Stomach (tissue), 9 donors: Measurements from ENCODE around the gene ARSG. TPM values are rescaled to one million over a fixed set of nuclear protein-coding genes. Genes with fewer than 3 reads are reported as not detected.

Experiments
- DNase-seq, 2 donors: peaks; one replicate each; pipeline versions ENCODE4 v3.0.0 to v3.0.0-alpha.2; 2013 to 2019
- H3K27ac ChIP-seq, 5 donors: fragments of 200-600 bp in 4 of 5; sonication (generic) in 4 of 5; one replicate each; pipeline ENCODE4 v1.5.1; 2013 to 2019; ENCODE audit warnings: mild to moderate bottlenecking in 1 of 5, moderate library complexity in 1 of 5
- H3K27me3 ChIP-seq, 3 donors: fragments of 200-600 bp; sonication (generic); one replicate each; pipeline ENCODE4 v1.5.1; 2017 to 2019; ENCODE audit warnings: mixed run types in 1 of 3
- H3K36me3 ChIP-seq, 4 donors: fragments of 200-600 bp; sonication (generic); 1 replicate in 3 of 4; 2 replicates in 1 of 4; pipeline ENCODE4 v1.5.1; 2016 to 2019
- H3K4me1 ChIP-seq, 4 donors: fragments of 200-600 bp; sonication (generic); one replicate each; pipeline ENCODE4 v1.5.1; 2016 to 2019
- H3K4me3 ChIP-seq, 4 donors: fragments of 200-600 bp; sonication (generic) in 3 of 4; one replicate each; pipeline ENCODE4 v1.5.1; 2016 to 2019; ENCODE audit warnings: mild to moderate bottlenecking in 1 of 4
- H3K9me3 ChIP-seq, 4 donors: fragments of 200-600 bp; sonication (generic); one replicate each; pipeline ENCODE4 v1.5.1; 2016 to 2019
- CTCF ChIP-seq, 7 experiments: fragments of 450-650 bp in 4 of 7; fragments of 200-600 bp in 3 of 7; sonication (generic) in 3 of 7; IDR thresholded peaks; one replicate each; pipeline ENCODE4 v1.5.1; 2016 to 2019; ENCODE audit warnings: antibody characterized with exemption in 7 of 7, control low read depth in 2 of 7, mild to moderate bottlenecking in 1 of 7
- EP300 ChIP-seq: sonication (generic); formaldehyde crosslinking; IDR thresholded peaks from one replicate; pipeline ENCODE4 v1.6.1; 2017; ENCODE audit warnings: antibody characterized with exemption
- POLR2A ChIP-seq, 4 donors: fragments of 450-650 bp; IDR thresholded peaks; one replicate each; pipeline ENCODE4 v1.6.1; 2016; ENCODE audit warnings: antibody characterized with exemption in 4 of 4, control low read depth in 2 of 4, mild to moderate bottlenecking in 1 of 4, moderate library complexity in 1 of 4
- POLR2AphosphoS5 ChIP-seq, 3 donors: sonication (generic); formaldehyde crosslinking; IDR thresholded peaks; one replicate each; pipeline ENCODE4 v1.6.1; 2016; ENCODE audit warnings: antibody characterized with exemption in 3 of 3
- whole genome bisulfite sequencing, 5 donors: extraction: QIAGEN DNeasy Blood & Tissue Kit in 3 of 5; methylation state at CpG; one replicate each; pipeline versions ENCODE4 v1.1.5 to v1.1.7; 2013 to 2018; 5-methylcytosine and 5-hydroxymethylcytosine counted together
- intact Hi-C: fragments of 100-400 bp; cut with DNase I; formaldehyde crosslinking; loops from one replicate; pipeline ENCODE4 v1.15.1; 2023; ENCODE audit warnings: low total_unique reads
- polyA plus RNA-seq, 3 donors: library from polyadenylated mRNA; stranded (reverse); fragments of 200-250 nt; gene quantifications; one replicate each; pipeline ENCODE4 v1.2.3, GENCODE V29; 2013
- total RNA-seq, 5 donors: library from RNA; depleted of rRNA; stranded (reverse); fragments of >200 nt; gene quantifications; one replicate each; pipeline versions ENCODE4 v1.1.0 to v1.2.3, GENCODE V29; 2014 to 2016
- donor health status: healthy with polysubstance abuse.
- donor health status: Bipolar disorder and iron deficiency.
- donor health status: healthy.

Gene ARSG
- total and polyA plus RNA-seq, 8 donors = 0.45 to 74.7 (median 2.4) TPM

- TF ChIP-seq CTCF (IDR thresholded peaks at IDR 0.05) = no peak
- TF ChIP-seq EP300 = no peak
- TF ChIP-seq POLR2AphosphoS5 (IDR thresholded peaks at IDR 0.05) = no peak
- no peak for TF ChIP-seq POLR2A (IDR thresholded peaks at IDR 0.05)
- 92 to 98% (median 94%) methylated on average over 9 to 12 of the region's 12 CpGs for WGBS, 5 donors
- H3K27me3 ChIP-seq = no peaks in the 10 kb centered on the region
- no peak overlapping the region for H3K27ac ChIP-seq
- H3K4me3 ChIP-seq = no peak overlapping the region
- DNase-seq = no peak
- peaks cover 0 to 11% (median 4%) of the 10 kb centered on the region in 4 donors for H3K36me3 ChIP-seq
- H3K9me3 ChIP-seq = peaks cover 0 to 8% (median 8%) of the 10 kb centered on the region in 4 donors
- peaks cover 5 to 14% (median 8%) of the 10 kb centered on the region in 4 donors for H3K4me1 ChIP-seq
- intact Hi-C loops = loop anchor here (10.0 kb wide), 1 partner anchor 130 kb away; no protein-coding TSS in a partner anchor
Observed at GRCh38 chr17:68394608-68395331, 103.5 kb downstream of the ARSG start.

- peak in 1 of 2 donors; percentile 28 for DNase-seq
- H3K27ac ChIP-seq = no peak overlapping the region
- H3K4me3 ChIP-seq = no peak overlapping the region
- intact Hi-C loops = loop anchor here (10.0 kb wide), 1 partner anchor 132 kb away; no protein-coding TSS in a partner anchor
- WGBS, 5 donors = 77 to 88% (median 85%) methylated on average over 5 to 10 of the region's 10 CpGs
- H3K9me3 ChIP-seq = peaks cover 0 to 8% (median 8%) of the 10 kb centered on the region in 4 donors
- H3K4me1 ChIP-seq = peaks cover 5 to 14% (median 8%) of the 10 kb centered on the region in 4 donors
- TF ChIP-seq CTCF (IDR thresholded peaks at IDR 0.05) (no peak), POLR2A (IDR thresholded peaks at IDR 0.05) (no peak), EP300 (no peak), POLR2AphosphoS5 (IDR thresholded peaks at IDR 0.05) (no peak)
- peaks cover 0 to 11% (median 4%) of the 10 kb centered on the region in 4 donors for H3K36me3 ChIP-seq
- no peaks in the 10 kb centered on the region for H3K27me3 ChIP-seq
Observed at GRCh38 chr17:68396226-68397107, 105.2 kb downstream of the ARSG start.

- H3K9me3 ChIP-seq = peaks cover 0 to 8% (median 8%) of the 10 kb centered on the region in 4 donors
- no peak overlapping the region for H3K4me3 ChIP-seq
- no peak for DNase-seq
- H3K4me1 ChIP-seq = peaks cover 5 to 14% (median 7%) of the 10 kb centered on the region in 4 donors
- TF ChIP-seq CTCF (IDR thresholded peaks at IDR 0.05) (no peak), POLR2AphosphoS5 (IDR thresholded peaks at IDR 0.05) (no peak), EP300 (no peak), POLR2A (IDR thresholded peaks at IDR 0.05) (no peak)
- H3K36me3 ChIP-seq = peaks cover 0 to 11% (median 4%) of the 10 kb centered on the region in 4 donors
- intact Hi-C loops = loop anchor here (10.0 kb wide), 1 partner anchor 132 kb away; no protein-coding TSS in a partner anchor
- no peaks in the 10 kb centered on the region for H3K27me3 ChIP-seq
- 69 to 81% (median 77%) methylated on average over 4 to 7 of the region's 7 CpGs for WGBS, 5 donors
- no peak overlapping the region for H3K27ac ChIP-seq
Observed at GRCh38 chr17:68397108-68397536, 105.8 kb downstream of the ARSG start.
